Measurements from ENCODE around the gene FRAT2.

FRAT2 gene, protein sequence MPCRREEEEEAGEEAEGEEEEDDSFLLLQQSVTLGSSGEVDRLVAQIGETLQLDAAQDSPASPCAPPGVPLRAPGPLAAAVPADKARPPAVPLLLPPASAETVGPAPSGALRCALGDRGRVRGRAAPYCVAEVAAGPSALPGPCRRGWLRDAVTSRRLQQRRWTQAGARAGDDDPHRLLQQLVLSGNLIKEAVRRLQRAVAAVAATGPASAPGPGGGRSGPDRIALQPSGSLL

DNA sequence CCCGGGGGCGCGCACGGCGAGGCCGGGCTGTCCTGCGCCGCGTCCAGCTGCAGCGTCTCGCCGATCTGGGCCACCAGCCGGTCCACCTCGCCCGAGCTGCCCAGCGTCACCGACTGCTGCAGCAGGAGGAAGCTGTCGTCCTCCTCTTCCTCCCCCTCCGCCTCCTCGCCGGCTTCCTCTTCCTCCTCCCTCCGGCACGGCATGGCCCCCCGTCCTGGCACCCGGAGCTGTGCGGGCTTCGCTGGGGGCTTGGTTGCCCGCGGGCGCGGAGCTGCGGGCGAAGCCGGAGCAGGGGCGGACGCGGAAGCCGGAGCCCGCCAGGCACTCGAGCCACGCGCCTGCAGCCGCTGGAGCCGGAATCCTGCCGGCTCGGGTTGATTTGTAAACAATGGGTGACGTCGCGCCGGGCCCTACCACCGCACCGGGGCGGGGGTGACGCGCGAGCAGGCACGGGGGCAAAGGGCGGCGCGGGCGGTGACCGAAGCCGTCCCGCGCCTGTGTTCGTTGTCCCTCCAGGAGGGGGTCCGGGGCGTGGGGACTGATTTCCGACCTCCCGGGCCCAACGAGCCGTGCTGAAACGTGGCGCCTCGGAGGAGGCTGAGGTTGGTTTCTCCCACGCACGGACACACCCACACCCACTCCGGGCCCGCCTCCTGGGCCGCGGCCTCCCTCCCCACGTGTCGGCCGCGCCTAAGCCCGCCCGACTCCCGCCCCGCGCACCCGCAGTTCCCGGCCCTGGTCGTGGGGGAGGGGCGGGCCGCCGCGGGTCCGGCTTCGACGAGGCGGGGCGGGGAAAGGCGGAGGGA, at the start of gene FRAT2:
Gene FRAT2 (minus strand): TSS at position 360 of the 806 bp plus-strand sequence. CDS start 157 bp downstream, at position 203.
- TF ChIP-seq ZFX (IDR thresholded peaks at IDR 0.05) = no peak
- TF ChIP-seq, protein P1, sequence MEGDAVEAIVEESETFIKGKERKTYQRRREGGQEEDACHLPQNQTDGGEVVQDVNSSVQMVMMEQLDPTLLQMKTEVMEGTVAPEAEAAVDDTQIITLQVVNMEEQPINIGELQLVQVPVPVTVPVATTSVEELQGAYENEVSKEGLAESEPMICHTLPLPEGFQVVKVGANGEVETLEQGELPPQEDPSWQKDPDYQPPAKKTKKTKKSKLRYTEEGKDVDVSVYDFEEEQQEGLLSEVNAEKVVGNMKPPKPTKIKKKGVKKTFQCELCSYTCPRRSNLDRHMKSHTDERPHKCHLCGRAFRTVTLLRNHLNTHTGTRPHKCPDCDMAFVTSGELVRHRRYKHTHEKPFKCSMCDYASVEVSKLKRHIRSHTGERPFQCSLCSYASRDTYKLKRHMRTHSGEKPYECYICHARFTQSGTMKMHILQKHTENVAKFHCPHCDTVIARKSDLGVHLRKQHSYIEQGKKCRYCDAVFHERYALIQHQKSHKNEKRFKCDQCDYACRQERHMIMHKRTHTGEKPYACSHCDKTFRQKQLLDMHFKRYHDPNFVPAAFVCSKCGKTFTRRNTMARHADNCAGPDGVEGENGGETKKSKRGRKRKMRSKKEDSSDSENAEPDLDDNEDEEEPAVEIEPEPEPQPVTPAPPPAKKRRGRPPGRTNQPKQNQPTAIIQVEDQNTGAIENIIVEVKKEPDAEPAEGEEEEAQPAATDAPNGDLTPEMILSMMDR (conservative IDR thresholded peaks at IDR 0.05) = no peak
- peak within 1 kb of the TSS; percentile 96 for H3K27ac ChIP-seq

DNA sequence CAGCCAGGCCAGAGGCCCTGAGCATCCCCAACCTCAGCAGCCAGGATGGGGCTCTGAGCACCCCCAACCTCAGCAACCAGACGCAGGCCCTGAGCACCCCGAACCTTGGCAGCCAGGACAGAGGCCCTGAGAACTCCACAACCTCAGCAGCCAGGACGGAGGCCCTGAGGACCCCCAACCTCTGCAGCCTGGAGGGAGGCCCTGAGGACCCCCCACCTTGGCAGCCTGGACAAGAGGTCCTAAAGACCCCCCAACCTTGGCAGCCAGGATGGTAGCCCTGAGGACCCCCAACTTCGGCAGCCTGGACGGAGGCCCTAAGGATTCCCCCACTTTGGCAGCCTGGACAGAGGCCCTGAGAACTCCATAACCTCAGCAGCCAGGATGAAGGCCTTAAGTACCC, 49.6 kb upstream of the FRAT2 start:
- TF ChIP-seq, protein P1 (conservative IDR thresholded peaks at IDR 0.05) = no peak
- no peak for TF ChIP-seq ZFX (IDR thresholded peaks at IDR 0.05)
- H3K27ac ChIP-seq = no peak overlapping the region

DNA sequence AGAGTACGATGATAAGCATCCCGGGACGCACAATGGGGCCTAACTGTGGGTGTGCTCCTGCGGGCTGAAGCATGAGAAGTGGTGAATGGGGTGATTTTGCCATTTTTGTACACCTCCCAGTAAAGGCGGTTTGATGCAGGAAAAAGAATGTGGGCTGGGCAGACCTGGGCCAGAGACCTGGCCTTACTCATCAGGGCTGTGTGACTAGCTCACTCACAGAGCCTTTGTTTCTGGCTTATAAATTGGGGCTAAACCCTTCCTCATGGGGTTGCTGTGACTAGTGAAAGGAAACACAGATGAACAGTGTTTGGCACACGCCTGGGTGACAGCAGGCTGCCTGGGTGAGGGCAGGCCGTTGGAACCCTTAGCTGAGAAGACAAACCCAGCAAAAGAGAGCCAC, 48.6 kb upstream of the FRAT2 start:
- no peak overlapping the region for H3K27ac ChIP-seq

DNA sequence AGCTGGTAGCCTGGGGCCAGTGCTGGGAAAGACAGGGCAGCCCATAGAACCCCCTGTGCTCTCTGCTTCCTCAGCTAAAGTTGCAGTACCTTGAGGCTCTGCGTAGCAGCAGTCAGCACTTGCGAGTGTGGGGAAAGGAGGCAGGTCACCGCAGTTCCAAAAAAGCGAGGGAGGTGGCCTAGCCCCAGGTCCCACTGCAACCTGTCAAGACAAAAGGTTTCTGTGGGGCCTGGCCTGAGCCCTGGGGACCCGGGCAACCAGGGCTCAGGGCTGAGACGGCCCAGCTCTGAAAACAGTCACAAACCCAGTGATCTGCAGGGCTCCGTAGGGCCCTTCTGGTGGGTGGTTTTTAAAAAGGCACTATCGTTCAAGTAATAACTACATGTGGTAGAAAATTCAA, 47.1 kb upstream of the FRAT2 start:
- TF ChIP-seq ZFX (IDR thresholded peaks at IDR 0.05) = no peak
- TF ChIP-seq, protein P1 (conservative IDR thresholded peaks at IDR 0.05) = no peak
- no peak overlapping the region for H3K27ac ChIP-seq

More for the DNA sequence above, 48.6 kb upstream of the FRAT2 start:
- TF ChIP-seq ZFX (IDR thresholded peaks at IDR 0.05) = no peak
- TF ChIP-seq, protein P1 (conservative IDR thresholded peaks at IDR 0.05) = no peak

DNA sequence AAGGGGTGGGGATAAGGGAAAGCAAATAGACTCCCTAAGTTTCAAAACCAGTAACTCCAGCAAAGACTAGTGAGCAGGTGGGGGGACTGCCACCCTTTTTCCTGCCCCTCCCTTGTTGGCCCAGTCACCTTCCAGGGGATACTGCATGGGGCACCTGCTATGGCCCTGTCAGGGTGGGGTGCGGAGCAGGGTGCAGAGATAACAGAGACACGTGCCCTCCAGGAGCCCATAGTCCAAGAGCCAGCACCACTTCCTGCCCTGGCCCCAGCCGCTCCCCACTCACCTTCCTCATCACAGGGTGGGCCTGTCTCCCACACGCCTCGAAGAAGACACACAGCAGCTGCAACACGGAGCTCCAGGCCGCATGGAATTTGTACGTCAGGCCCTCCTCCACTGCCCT, 46.0 kb upstream of the FRAT2 start:
- no peak for TF ChIP-seq ZFX (IDR thresholded peaks at IDR 0.05)
- TF ChIP-seq, protein P1 (conservative IDR thresholded peaks at IDR 0.05) = no peak
- no peak overlapping the region for H3K27ac ChIP-seq

DNA sequence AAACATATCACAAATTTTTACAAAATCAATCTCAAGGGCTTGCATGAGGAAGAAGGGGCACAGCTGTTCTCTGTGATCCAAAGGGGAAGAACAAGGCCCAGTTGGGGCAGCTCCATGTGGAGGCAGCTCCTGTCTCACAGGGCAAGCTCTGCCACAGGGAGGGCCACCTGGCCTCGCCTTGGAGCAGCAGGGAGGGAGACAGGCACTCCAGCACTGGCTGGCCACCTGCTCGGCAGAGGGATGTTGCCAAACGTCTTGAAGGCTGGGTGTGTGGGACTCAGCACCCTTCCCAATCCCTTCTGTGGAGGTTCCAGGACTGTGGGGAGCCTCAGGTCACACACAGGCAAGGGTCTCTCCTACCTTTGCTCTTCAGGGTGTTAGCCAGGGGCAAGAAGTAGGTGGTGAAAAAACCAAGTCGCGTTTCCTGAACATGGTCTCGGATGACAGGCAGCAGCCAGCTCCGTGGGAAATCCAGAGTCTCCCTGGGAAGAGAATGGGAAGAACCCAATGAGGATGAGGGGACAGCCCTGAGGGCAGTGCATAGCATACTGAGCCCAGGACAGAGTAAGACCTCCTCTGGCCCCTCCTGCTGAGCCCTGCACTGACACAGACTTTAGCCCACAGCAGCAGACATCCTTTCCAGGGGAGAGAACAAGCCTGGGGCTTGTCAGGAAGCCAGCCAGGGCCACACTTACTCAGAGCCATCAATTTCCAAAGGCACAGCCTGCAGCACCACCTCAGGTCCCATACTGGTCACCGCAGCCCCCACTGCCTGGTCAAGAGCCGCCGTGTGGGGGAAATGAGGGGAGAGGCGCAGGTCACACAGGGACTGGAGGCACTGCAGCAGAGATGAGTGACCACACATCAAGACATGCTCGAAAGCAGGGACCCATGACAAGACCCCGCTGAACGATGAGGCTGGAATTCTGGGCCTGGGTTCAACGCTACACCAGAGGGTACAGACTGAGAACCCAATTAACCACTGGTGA, 44.7 kb upstream of the FRAT2 start:
- TF ChIP-seq, protein P1 (conservative IDR thresholded peaks at IDR 0.05) = no peak
- no peak for TF ChIP-seq ZFX (IDR thresholded peaks at IDR 0.05)
- no peak overlapping the region for H3K27ac ChIP-seq
